ENCODE measurements around the gene PLCL2.

GRCh38 chr3:16937326-16937845 lies 52.6 kb downstream of the PLCL2 start:
- TF ChIP-seq POLR2A (IDR thresholded peaks at IDR 0.05) (no peak), CTCF (IDR thresholded peaks at IDR 0.05) (no peak)
